Natural killer cell (primary cell): Measurements from ENCODE around the gene NPPB. TPM values are rescaled to one million over a fixed set of nuclear protein-coding genes. Genes with fewer than 3 reads are reported as not detected.

Source experiments
- ATAC-seq, 3 donors: fragments of 150-1000 bp in 2 of 3; fragments of 200-7000 bp in 1 of 3; cut with Tn5 transposase; 1 replicate in 1 of 3; 2 replicates in 2 of 3; pipeline ENCODE4 v1.10.0; 2021; ENCODE audit warnings: mild to moderate bottlenecking in 2 of 3, moderate library complexity in 2 of 3
- DNase-seq, 2 donors: peaks; one replicate each; pipeline versions ENCODE4 v3.0.0 to v3.0.0-alpha.2; 2013 to 2021; ENCODE audit warnings: mixed read lengths in 1 of 2
- H3K27ac ChIP-seq: one replicate; pipeline ENCODE4 v1.5.1; 2013; ENCODE audit warnings: mild to moderate bottlenecking, low read length
- H3K27me3 ChIP-seq: one replicate; pipeline ENCODE4 v1.6.1; 2013; ENCODE audit warnings: low read length; ENCODE audit not compliant: control insufficient read depth, insufficient read depth
- H3K36me3 ChIP-seq: one replicate; pipeline ENCODE4 v1.6.1; 2013; ENCODE audit warnings: low read length; ENCODE audit not compliant: control insufficient read depth, insufficient read depth
- H3K4me1 ChIP-seq: one replicate; pipeline ENCODE4 v1.6.1; 2013; ENCODE audit warnings: low read length; ENCODE audit not compliant: control insufficient read depth, insufficient read depth
- H3K4me3 ChIP-seq: one replicate; pipeline ENCODE4 v1.5.1; 2013; ENCODE audit warnings: low read length
- H3K9me3 ChIP-seq: one replicate; pipeline ENCODE4 v1.6.1; 2013; ENCODE audit warnings: low read length; ENCODE audit not compliant: control insufficient read depth, insufficient read depth
- H3K27ac Mint-ChIP-seq, 2 donors: one replicate each; pipeline ENCODE4 v1.8.0; 2022; ENCODE audit warnings: mild to moderate bottlenecking in 2 of 2, mixed read lengths in 2 of 2, moderate library complexity in 1 of 2
- H3K27me3 Mint-ChIP-seq, 2 donors: one replicate each; pipeline ENCODE4 v1.8.0; 2022; ENCODE audit warnings: low read depth in 2 of 2, mixed read lengths in 2 of 2
- H3K36me3 Mint-ChIP-seq: one replicate; pipeline ENCODE4 v1.8.0; 2022; ENCODE audit warnings: mixed read lengths
- H3K4me1 Mint-ChIP-seq, 2 donors: one replicate each; pipeline ENCODE4 v1.8.0; 2022; ENCODE audit warnings: mixed read lengths in 2 of 2
- H3K4me3 Mint-ChIP-seq: one replicate; pipeline ENCODE4 v1.8.0; 2022; ENCODE audit warnings: mild to moderate bottlenecking, moderate library complexity, mixed read lengths
- H3K9me3 Mint-ChIP-seq, 2 donors: one replicate each; pipeline ENCODE4 v1.8.0; 2022; ENCODE audit warnings: mixed read lengths in 2 of 2
- WGBS: methylation state at CpG from one replicate; pipeline ENCODE4 v1.1.7; 2013; ENCODE audit warnings: missing lambda C conversion rate; ENCODE audit not compliant: insufficient coverage; 5-methylcytosine and 5-hydroxymethylcytosine counted together
- intact Hi-C: fragments of 100-400 bp; cut with micrococcal nuclease; formaldehyde crosslinking; loops from one replicate; pipeline ENCODE4 v1.14.2; 2022
- total RNA-seq, 4 donors: library from RNA; stranded (reverse); fragments of 120-200 nt in 1 of 4; gene quantifications; one replicate each; pipeline versions ENCODE4 v1.2.3 to v1.2.4, GENCODE V29; 2013 to 2022
- TF ChIP-seq, protein P1 (sequence below): fragments of 200-600 bp; IDR thresholded peaks from one replicate; pipeline ENCODE4 v1.8.0; 2022; ENCODE audit warnings: antibody characterized with exemption

The NPPB gene
- total RNA-seq, 3 donors from 2014 or later (not counting 1 experiment from before 2014, with no cell fraction given): not detected

DNA sequence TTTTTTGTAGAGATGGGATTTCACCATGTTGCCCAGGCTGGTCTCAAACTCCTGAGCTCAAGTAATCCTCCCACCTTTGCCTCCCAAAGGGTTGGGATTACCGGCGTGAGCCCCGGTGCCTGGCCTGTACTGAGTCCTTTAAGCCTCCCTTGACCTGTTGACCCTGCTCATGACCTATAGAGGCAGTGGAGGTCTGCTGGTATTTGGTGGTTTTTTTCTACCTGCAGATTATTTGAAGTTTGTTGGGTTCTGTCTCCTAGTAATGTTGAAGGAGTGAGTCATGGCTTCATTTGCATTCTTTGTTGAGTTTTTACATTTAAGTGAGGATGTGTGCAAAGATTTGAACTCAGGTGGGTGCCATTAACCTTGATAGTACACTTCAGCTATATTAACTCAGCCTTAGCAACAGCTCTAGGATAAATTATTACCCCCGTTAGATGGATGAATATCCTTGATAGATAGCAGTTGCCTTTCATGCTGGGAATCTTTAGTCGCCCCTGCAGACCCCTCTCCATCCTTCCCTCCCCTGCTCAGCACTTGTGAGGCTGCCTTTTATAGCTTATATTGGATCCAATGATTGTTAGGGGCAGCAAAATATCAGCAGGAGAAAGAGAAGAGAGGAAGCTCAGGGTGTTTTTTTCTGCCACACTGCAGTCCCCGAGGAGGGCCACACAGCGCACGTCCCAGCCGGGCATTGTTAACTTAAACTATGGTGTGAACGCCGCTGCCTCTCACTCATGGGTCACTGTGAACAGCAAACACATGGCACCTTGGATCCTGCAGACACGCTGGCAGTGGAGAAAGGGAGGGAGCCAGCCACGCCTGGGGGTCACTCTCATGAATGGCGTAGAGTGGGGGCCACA, 14.9 kb upstream of the NPPB start:
- TF ChIP-seq, protein P1, sequence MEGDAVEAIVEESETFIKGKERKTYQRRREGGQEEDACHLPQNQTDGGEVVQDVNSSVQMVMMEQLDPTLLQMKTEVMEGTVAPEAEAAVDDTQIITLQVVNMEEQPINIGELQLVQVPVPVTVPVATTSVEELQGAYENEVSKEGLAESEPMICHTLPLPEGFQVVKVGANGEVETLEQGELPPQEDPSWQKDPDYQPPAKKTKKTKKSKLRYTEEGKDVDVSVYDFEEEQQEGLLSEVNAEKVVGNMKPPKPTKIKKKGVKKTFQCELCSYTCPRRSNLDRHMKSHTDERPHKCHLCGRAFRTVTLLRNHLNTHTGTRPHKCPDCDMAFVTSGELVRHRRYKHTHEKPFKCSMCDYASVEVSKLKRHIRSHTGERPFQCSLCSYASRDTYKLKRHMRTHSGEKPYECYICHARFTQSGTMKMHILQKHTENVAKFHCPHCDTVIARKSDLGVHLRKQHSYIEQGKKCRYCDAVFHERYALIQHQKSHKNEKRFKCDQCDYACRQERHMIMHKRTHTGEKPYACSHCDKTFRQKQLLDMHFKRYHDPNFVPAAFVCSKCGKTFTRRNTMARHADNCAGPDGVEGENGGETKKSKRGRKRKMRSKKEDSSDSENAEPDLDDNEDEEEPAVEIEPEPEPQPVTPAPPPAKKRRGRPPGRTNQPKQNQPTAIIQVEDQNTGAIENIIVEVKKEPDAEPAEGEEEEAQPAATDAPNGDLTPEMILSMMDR: no peak
- intact Hi-C loops: no loop called here

DNA sequence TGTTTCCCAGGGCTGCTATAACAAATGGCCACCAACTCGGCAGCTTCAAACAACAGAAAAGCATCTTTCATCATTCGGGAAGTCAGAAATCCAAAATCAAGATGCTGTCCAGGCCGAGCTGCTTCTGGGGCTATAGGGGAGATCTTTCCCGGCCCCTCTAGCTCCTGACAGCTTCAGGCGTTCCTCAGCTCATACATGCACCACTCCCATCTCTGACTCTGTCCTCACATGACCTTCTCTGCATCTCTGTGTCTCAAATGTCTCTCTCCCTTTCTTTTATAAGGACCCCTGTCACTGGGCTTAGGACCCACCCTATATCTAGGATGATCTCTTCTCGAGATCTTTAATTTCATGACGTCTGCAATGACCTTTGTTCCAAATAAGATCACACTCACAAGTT, 13.8 kb upstream of the NPPB start:
- 56% methylated on average over 7 of the region's 7 CpGs for WGBS

More for the DNA sequence above, 14.9 kb upstream of the NPPB start:
- Histone ChIP-seq H3K9me3 (no peaks in the 10 kb centered on the region), H3K4me1 (no peaks in the 10 kb centered on the region), H3K27ac (no peak overlapping the region), H3K36me3 (no peaks in the 10 kb centered on the region), H3K4me3 (no peak overlapping the region), H3K27me3 (no peaks in the 10 kb centered on the region)
- no peaks in the 10 kb centered on the region for H3K36me3 Mint-ChIP-seq
- H3K4me3 Mint-ChIP-seq: no peak overlapping the region
- H3K27me3 Mint-ChIP-seq: peaks cover 0 to 7% of the 10 kb centered on the region in 2 donors
- DNase-seq (no peak), ATAC-seq (no peak)
- no peaks in the 10 kb centered on the region for H3K4me1 Mint-ChIP-seq
- no peak overlapping the region for H3K27ac Mint-ChIP-seq
- H3K9me3 Mint-ChIP-seq: no peaks in the 10 kb centered on the region
- WGBS: 92% methylated on average over 13 of the region's 14 CpGs

DNA sequence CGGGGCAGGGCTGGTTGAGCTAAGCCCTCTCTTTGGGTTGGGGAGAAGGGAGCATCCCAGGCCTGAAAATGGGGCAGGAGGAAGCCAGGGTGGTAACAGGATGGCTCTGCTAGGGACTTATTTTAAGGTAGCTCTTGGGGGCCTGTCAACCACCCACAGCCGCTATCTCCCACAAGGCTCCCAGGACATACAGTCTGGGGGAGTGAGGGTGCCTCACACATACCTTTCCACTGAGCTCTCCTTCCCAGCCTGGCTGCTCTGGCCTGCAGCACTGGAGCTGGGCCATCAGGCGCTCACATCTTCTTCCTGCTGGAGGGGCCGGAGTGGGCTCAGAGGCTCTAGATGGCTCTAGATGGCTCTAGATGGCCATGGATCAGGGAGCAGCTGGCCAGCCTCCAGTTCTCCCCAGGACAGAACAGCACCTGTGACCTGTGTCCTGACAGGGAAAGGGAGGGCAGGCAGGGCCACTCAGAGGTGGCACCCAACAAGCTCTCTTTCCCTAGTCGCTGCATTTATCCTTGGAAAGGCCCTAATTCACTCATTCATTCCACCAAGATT, 11.0 kb upstream of the NPPB start:
- no peak for DNase-seq
- Histone ChIP-seq H3K9me3 (no peaks in the 10 kb centered on the region), H3K4me1 (no peaks in the 10 kb centered on the region), H3K27ac (no peak overlapping the region), H3K4me3 (no peak overlapping the region), H3K27me3 (no peaks in the 10 kb centered on the region), H3K36me3 (no peaks in the 10 kb centered on the region)
- Mint-ChIP-seq H3K36me3 (no peaks in the 10 kb centered on the region), H3K27ac (no peak overlapping the region), H3K4me3 (no peak overlapping the region), H3K27me3 (peaks cover 0 to 7% of the 10 kb centered on the region in 2 donors), H3K4me1 (no peaks in the 10 kb centered on the region), H3K9me3 (no peaks in the 10 kb centered on the region)
- ATAC-seq: no peak
- intact Hi-C loops: no loop called here
- WGBS: 86% methylated on average over 5 of the region's 5 CpGs
- TF ChIP-seq, protein P1: no peak

More for the DNA sequence above, 13.8 kb upstream of the NPPB start:
- Histone ChIP-seq H3K27ac (no peak overlapping the region), H3K4me1 (no peaks in the 10 kb centered on the region), H3K36me3 (no peaks in the 10 kb centered on the region), H3K4me3 (no peak overlapping the region), H3K27me3 (no peaks in the 10 kb centered on the region), H3K9me3 (no peaks in the 10 kb centered on the region)
- H3K27me3 Mint-ChIP-seq: peaks cover 0 to 7% of the 10 kb centered on the region in 2 donors
- intact Hi-C loops: no loop called here
- H3K9me3 Mint-ChIP-seq: no peaks in the 10 kb centered on the region
- TF ChIP-seq, protein P1: no peak
- H3K36me3 Mint-ChIP-seq: no peaks in the 10 kb centered on the region
- H3K4me3 Mint-ChIP-seq: no peak overlapping the region
- ATAC-seq (no peak), DNase-seq (no peak)
- no peak overlapping the region for H3K27ac Mint-ChIP-seq
- no peaks in the 10 kb centered on the region for H3K4me1 Mint-ChIP-seq
